Measurements from ENCODE around the gene FPR3.

The FPR3 gene, protein sequence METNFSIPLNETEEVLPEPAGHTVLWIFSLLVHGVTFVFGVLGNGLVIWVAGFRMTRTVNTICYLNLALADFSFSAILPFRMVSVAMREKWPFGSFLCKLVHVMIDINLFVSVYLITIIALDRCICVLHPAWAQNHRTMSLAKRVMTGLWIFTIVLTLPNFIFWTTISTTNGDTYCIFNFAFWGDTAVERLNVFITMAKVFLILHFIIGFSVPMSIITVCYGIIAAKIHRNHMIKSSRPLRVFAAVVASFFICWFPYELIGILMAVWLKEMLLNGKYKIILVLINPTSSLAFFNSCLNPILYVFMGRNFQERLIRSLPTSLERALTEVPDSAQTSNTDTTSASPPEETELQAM

DNA sequence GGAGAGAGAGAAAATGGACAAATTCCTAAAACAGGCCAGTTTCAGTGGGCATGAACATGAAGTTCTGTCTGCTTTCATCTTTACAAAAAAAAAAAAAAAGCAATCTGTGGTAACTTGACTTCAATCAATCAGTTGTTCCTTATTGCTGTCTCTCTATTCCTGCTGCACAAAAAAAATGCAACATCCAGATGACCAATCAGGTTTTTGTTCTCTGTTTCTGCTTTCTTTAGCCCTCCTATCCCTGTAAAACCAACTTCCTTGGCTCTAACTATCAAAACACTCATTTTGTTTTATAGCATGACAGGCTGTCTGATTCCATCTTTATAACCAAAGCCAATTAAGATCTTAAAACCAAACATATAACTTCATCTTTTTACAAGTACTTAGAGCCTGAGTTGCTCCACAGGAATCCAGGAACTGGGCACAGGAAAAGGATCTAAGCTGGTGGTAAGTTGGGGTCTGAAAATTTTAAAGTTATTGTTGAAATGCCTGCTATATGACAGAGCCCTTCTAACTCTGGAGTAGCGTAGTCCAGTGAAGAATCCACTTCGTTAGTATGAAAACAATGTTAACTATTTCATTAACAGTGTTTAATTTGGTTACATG, at the start of gene FPR3:
FPR3 (plus strand) TSS at position 273 of the 606 bp plus-strand sequence. CDS start 28,592 bp downstream, outside the sequence.
- Histone ChIP-seq H3K4me3 (no peak within 1 kb of the TSS), H3K9ac (ENCODE audit: insufficient read length) (no peak within 1 kb of the TSS), H3K27ac (no peak within 1 kb of the TSS), H3K9me3 (ENCODE audit: low read depth, low read length) (no peaks in the 10 kb centered on the region), H3K36me3 (ENCODE audit: insufficient read depth, low read length) (no peaks in the 10 kb centered on the region)
- no peak for TF ChIP-seq FOXP2 (optimal IDR thresholded peaks at IDR 0.05; ENCODE audit: control extremely low read depth, extremely low read length, insufficient read depth)
- TF ChIP-seq POLR2AphosphoS5 (IDR thresholded peaks at IDR 0.05; ENCODE audit: borderline replicate concordance, low read depth, low read length) = no peak
- no peak for TF ChIP-seq EZH2 (IDR thresholded peaks at IDR 0.05)
- DNase-seq (ENCODE audit: low read depth, low spot score) = no peak

DNA sequence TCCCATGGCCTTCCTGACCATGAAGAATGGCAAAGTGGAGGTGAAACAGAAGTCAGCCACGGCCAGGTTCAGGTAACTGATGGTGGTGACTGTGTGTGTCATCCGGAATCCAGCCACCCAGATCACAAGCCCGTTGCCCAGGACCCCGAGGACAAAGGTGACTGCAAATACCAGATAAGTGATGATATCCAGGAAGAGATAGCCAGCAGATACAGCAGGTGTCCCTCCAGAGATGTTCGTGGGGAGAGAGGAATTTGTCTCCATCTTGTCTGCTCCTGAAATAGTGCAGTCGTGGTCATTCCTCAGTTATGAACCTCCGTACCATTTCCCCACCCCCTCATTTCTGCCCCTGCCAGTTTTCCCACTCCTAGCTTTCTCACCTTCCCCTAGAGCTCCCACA, 48.2 kb upstream of the FPR3 start:
- Histone ChIP-seq H3K36me3 (ENCODE audit: insufficient read depth, low read length) (no peaks in the 10 kb centered on the region), H3K9me3 (ENCODE audit: low read depth, low read length) (no peaks in the 10 kb centered on the region), H3K9ac (ENCODE audit: insufficient read length) (no peak overlapping the region), H3K27ac (no peak overlapping the region), H3K4me3 (no peak overlapping the region)
- TF ChIP-seq EZH2 (IDR thresholded peaks at IDR 0.05) (no peak), FOXP2 (optimal IDR thresholded peaks at IDR 0.05; ENCODE audit: control extremely low read depth, extremely low read length, insufficient read depth) (no peak), POLR2AphosphoS5 (IDR thresholded peaks at IDR 0.05; ENCODE audit: borderline replicate concordance, low read depth, low read length) (no peak)
- DNase-seq (ENCODE audit: low read depth, low spot score) = no peak

DNA sequence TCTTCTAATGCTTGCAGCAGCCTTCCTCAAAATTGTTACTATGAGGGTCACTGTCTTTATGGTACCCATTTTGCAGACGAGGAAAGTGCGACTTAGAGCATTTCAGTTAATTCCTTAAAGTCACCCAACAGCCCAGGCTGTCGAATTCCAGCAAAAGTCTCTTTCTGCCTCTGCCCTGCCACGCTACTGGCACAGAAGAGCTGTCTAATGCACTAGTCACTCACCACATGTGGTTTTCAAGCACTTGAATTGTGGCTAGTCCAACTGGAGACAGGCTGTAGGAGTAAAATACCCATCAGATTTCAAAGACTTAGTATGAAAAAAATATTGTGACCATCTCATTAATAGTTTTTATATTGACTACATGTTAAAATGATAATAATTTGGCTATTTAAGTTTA, 45.0 kb upstream of the FPR3 start:
- H3K27ac ChIP-seq = no peak overlapping the region
- DNase-seq (ENCODE audit: low read depth, low spot score) = no peak

DNA sequence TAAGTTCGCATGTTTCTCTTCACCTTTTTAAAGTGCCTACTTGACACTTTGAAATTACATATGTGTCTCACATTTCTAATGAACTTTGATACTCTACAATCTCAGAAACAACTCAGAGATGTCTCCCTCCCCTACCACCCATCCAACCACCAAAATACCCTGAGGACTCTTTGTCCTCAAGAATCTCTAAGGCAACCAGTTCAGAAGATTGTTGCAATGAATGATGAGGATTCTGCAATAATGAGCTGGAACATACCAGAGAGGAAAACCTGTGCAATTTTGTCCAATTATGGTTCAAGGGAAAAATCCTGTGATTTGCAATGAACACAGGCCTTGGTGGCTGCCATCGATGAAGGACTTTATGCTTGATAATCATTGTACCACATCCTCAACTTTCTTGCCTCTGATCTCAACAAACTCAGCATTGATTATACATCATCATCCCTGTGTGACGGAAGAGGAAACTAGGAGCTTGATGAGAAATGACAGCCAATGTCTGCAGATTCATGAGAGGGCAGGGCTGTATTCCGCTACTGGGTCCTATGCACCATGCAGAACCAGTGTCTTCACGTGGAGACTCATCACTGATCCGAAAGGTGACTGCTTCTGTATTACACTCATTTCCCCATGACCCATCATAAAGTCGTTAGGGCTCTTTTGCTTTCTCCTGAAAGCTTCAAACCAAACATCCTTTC, 44.4 kb upstream of the FPR3 start:
- Histone ChIP-seq H3K27ac (no peak overlapping the region), H3K9me3 (ENCODE audit: low read depth, low read length) (no peaks in the 10 kb centered on the region), H3K4me3 (no peak overlapping the region), H3K36me3 (ENCODE audit: insufficient read depth, low read length) (no peaks in the 10 kb centered on the region), H3K9ac (ENCODE audit: insufficient read length) (no peak overlapping the region)
- TF ChIP-seq POLR2AphosphoS5 (IDR thresholded peaks at IDR 0.05; ENCODE audit: borderline replicate concordance, low read depth, low read length) (no peak), EZH2 (IDR thresholded peaks at IDR 0.05) (no peak), FOXP2 (optimal IDR thresholded peaks at IDR 0.05; ENCODE audit: control extremely low read depth, extremely low read length, insufficient read depth) (no peak)
- no peak for DNase-seq (ENCODE audit: low read depth, low spot score)

More for the DNA sequence above, 45.0 kb upstream of the FPR3 start:
- H3K9me3 ChIP-seq (ENCODE audit: low read depth, low read length) = no peaks in the 10 kb centered on the region
- TF ChIP-seq FOXP2 (optimal IDR thresholded peaks at IDR 0.05; ENCODE audit: control extremely low read depth, extremely low read length, insufficient read depth) = no peak
- TF ChIP-seq EZH2 (IDR thresholded peaks at IDR 0.05) = no peak
- no peaks in the 10 kb centered on the region for H3K36me3 ChIP-seq (ENCODE audit: insufficient read depth, low read length)
- no peak overlapping the region for H3K9ac ChIP-seq (ENCODE audit: insufficient read length)
- no peak overlapping the region for H3K4me3 ChIP-seq

DNA sequence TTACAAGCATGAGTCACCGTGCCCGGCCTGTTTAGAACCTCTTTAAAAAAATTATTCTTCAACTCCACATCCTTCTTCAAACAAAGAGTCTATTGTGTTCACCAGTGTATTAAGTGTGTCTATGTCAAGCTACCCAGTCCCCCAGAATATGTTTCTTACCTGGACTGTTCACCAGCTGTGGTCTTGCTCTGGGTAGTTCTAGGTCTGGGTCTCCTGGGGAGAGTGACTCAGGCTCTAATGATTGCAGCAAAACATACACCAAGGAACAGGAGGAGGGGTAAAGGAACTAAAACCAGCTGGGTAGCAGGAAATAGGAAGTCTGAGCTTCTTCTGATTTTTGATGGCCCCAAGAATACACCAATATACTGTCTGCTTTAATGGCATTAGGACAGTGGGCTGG, 43.3 kb upstream of the FPR3 start, which contains the start of gene FPR1:
FPR1 (minus strand) TSS at position 224 of the 400 bp plus-strand sequence. CDS start 4,884 bp downstream, outside the sequence.
- no peak within 1 kb of the TSS for H3K4me3 ChIP-seq
- no peak within 1 kb of the TSS for H3K9ac ChIP-seq (ENCODE audit: insufficient read length)
- no peak for DNase-seq (ENCODE audit: low read depth, low spot score)
- H3K9me3 ChIP-seq (ENCODE audit: low read depth, low read length) = no peaks in the 10 kb centered on the region
- H3K36me3 ChIP-seq (ENCODE audit: insufficient read depth, low read length) = no peaks in the 10 kb centered on the region
- TF ChIP-seq EZH2 (IDR thresholded peaks at IDR 0.05) = no peak
- no peak for TF ChIP-seq FOXP2 (optimal IDR thresholded peaks at IDR 0.05; ENCODE audit: control extremely low read depth, extremely low read length, insufficient read depth)
- no peak for TF ChIP-seq POLR2AphosphoS5 (IDR thresholded peaks at IDR 0.05; ENCODE audit: borderline replicate concordance, low read depth, low read length)
- no peak within 1 kb of the TSS for H3K27ac ChIP-seq

DNA sequence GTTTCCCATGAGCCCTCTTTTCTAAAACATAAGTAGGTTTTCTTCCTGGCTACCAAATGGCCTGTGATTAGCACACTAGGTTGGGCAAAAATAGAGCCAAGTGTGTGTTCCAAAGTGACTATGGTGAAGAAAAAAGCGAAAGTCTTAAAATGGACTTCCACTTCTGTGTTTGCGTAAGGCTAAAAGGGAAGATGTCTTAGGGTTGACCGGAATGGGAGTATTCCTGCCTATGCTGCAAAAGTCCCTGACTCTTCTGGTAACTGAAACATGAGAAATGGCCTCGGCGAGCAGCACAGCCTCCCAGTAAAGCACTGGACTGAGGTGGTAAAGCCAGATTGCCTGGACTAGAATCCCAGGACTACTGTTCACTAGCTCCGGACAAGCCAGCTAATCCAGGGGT, 40.8 kb upstream of the FPR3 start:
- TF ChIP-seq EZH2 (IDR thresholded peaks at IDR 0.05) (no peak), FOXP2 (optimal IDR thresholded peaks at IDR 0.05; ENCODE audit: control extremely low read depth, extremely low read length, insufficient read depth) (no peak), POLR2AphosphoS5 (IDR thresholded peaks at IDR 0.05; ENCODE audit: borderline replicate concordance, low read depth, low read length) (no peak)
- no peak overlapping the region for H3K4me3 ChIP-seq
- no peaks in the 10 kb centered on the region for H3K36me3 ChIP-seq (ENCODE audit: insufficient read depth, low read length)
- no peak overlapping the region for H3K9ac ChIP-seq (ENCODE audit: insufficient read length)
- no peak overlapping the region for H3K27ac ChIP-seq
- no peak for DNase-seq (ENCODE audit: low read depth, low spot score)
- H3K9me3 ChIP-seq (ENCODE audit: low read depth, low read length) = no peaks in the 10 kb centered on the region

DNA sequence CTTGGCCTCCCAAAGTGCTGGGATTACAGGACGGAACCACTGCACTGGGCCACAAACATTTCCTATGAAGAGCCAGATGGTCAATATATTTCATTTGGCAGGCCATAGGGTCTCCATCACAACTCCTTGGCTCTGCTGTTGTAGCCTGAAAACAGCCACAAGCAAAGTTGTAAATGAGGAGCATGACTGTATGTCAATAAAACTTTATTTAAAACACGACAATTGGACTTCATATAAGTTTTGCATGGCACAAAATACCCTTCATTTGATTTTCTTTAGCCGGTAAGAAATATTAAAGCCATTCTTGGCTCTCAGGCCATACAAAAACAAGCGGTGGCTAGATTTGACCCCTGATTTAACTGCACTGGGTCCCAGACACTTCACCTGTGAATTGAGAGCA, 40.2 kb upstream of the FPR3 start:
- no peak overlapping the region for H3K4me3 ChIP-seq
- TF ChIP-seq POLR2AphosphoS5 (IDR thresholded peaks at IDR 0.05; ENCODE audit: borderline replicate concordance, low read depth, low read length) (no peak), FOXP2 (optimal IDR thresholded peaks at IDR 0.05; ENCODE audit: control extremely low read depth, extremely low read length, insufficient read depth) (no peak), EZH2 (IDR thresholded peaks at IDR 0.05) (no peak)
- no peaks in the 10 kb centered on the region for H3K9me3 ChIP-seq (ENCODE audit: low read depth, low read length)
- no peak overlapping the region for H3K9ac ChIP-seq (ENCODE audit: insufficient read length)
- H3K36me3 ChIP-seq (ENCODE audit: insufficient read depth, low read length) = no peaks in the 10 kb centered on the region
- no peak overlapping the region for H3K27ac ChIP-seq
- DNase-seq (ENCODE audit: low read depth, low spot score) = no peak

DNA sequence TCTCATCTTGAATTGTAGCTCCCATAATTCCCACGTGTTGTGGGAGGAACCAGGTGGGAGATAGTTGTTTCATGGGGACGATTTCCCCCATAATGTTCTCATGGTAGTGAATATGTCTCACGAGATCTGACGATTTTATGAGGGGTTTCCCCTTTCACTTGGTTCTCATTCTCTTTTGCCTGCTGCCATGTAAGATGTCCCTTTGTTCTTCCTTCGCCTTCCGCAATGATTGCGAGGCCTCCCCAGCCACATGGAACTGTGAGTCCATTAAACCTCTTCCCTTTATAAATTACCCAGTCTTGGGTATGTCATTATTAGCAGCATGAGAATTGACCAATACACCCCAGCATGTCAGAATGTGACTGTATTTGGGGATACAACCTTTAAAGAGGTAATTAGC, 39.4 kb upstream of the FPR3 start:
- no peaks in the 10 kb centered on the region for H3K9me3 ChIP-seq (ENCODE audit: low read depth, low read length)
- no peak overlapping the region for H3K9ac ChIP-seq (ENCODE audit: insufficient read length)
- no peaks in the 10 kb centered on the region for H3K36me3 ChIP-seq (ENCODE audit: insufficient read depth, low read length)
- TF ChIP-seq POLR2AphosphoS5 (IDR thresholded peaks at IDR 0.05; ENCODE audit: borderline replicate concordance, low read depth, low read length) (no peak), EZH2 (IDR thresholded peaks at IDR 0.05) (no peak), FOXP2 (optimal IDR thresholded peaks at IDR 0.05; ENCODE audit: control extremely low read depth, extremely low read length, insufficient read depth) (no peak)
- no peak overlapping the region for H3K27ac ChIP-seq
- H3K4me3 ChIP-seq = no peak overlapping the region
- DNase-seq (ENCODE audit: low read depth, low spot score) = no peak

Data from SK-N-MC (cell line).